D341Med (cell line): ENCODE data around the gene ZNF768.
A peak's percentile ranks its signal among the peaks of the same experiment; 100 is the strongest.
"Not testable (repeated sequence)": the region's sequence is repeated elsewhere in the genome, so short reads cannot be mapped to it uniquely, and the experiment has no call there.

Source experiments
- DNase-seq: peaks from one replicate; pipeline ENCODE4 v3.0.0; 2012; ENCODE audit warnings: low spot score

The ZNF768 gene

GRCh38 chr16:30533146-30533522 is 6.8 kb upstream of the ZNF768 start:
- DNase-seq, result no peak

- DNase-seq, result no peak
Observed at GRCh38 chr16:30532285-30533145, 6.1 kb upstream of the ZNF768 start.

GRCh38 chr16:30530163-30531037 is 4.0 kb upstream of the ZNF768 start:
- no peak for DNase-seq

- no peak for DNase-seq
Observed at GRCh38 chr16:30528799-30529457, 2.6 kb upstream of the ZNF768 start.

- no peak for DNase-seq
Observed at GRCh38 chr16:30527635-30528178, 1.3 kb upstream of the ZNF768 start.

- DNase-seq, result peak; percentile 96
Observed at GRCh38 chr16:30526823-30527634, 663 bp upstream of the ZNF768 start.

- no peak for DNase-seq
Observed at GRCh38 chr16:30525844-30526136, 576 bp downstream of the ZNF768 start.

GRCh38 chr16:30524575-30525568 is 1.5 kb downstream of the ZNF768 start:
- no peak for DNase-seq

GRCh38 chr16:30523768-30524574 is 2.4 kb downstream of the ZNF768 start:
- no peak for DNase-seq

- not testable (repeated sequence) for DNase-seq
Observed at GRCh38 chr16:30522702-30523463, 3.5 kb downstream of the ZNF768 start.

- DNase-seq, result no peak
Observed at GRCh38 chr16:30521873-30522641, 4.3 kb downstream of the ZNF768 start.

- DNase-seq, result no peak
Observed at GRCh38 chr16:30521476-30521872, 4.9 kb downstream of the ZNF768 start.

- DNase-seq, result no peak
Observed at GRCh38 chr16:30519120-30520049, 7.0 kb downstream of the ZNF768 start.

GRCh38 chr16:30518552-30518951 is 7.8 kb downstream of the ZNF768 start:
- no peak for DNase-seq

- no peak for DNase-seq
Observed at GRCh38 chr16:30515275-30515674, 11.1 kb downstream of the ZNF768 start.

- DNase-seq, result no peak
Observed at GRCh38 chr16:30511509-30511908, 14.9 kb downstream of the ZNF768 start.
